Measurements from ENCODE around the gene SCART1.
"Not testable (repeated sequence)": the region's sequence is repeated elsewhere in the genome, so short reads cannot be mapped to it uniquely, and the experiment has no call there.

Gene SCART1

DNA sequence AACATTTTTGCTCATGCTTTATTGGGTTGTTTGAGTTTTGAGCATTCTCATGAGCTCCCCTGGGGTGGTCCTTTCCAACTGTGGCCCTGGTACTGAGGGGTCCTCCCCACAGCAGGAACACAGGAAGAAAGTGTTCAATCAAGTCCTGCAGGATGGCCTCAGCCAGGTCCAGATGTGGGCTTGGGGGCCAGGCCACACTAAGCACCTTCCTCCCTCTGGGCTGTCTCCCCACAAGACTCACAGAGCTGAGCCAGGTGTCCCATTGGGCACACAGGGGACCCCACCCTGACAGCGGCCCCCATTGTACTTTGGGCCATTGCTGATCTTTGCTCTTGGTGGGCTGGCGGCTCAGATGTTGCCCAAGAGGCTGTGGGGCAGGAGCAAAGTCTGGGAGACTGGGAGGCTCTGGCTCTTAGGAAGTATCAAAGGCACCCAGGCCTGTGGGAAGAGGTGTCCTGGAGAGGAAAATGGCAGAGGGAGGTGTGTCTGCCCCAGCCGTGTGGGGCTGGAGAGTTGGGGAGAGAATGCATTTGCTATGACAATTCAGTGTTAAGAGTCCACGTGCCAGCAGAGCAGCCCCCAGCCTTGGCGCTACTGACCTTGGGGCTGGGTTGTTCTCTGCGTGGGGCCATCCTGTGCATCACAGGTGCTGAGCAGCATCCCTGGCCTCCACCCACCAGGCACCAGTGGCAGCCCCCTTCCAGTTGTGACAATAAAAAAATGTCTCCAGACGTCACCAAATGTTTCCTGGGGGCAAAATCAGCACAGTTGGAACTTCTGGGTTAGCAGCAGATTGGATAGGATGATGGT is 17.8 kb downstream of the SCART1 start:
- DNase-seq (ENCODE audit: low spot score): no peak

DNA sequence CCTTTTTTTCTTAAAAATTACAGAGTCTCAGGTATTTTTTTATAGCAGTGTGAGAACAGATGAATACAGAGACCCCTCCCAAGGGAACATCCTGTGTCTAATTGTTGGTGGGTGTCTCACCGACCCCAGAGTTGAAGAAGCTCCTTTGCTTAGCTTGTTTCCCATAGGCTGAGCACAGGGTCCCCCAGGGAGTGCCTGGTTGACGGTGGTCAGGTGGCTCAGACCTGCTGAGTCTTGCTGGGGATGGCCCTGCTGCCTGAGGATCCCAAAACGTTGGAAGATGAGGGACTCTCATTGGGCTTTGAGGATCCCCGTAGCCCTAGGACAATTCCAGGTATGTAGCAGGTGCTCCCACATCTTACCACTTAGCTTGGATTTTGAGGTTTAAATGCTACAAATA is 19.5 kb downstream of the SCART1 start:
- no peak for DNase-seq (ENCODE audit: low spot score)

DNA sequence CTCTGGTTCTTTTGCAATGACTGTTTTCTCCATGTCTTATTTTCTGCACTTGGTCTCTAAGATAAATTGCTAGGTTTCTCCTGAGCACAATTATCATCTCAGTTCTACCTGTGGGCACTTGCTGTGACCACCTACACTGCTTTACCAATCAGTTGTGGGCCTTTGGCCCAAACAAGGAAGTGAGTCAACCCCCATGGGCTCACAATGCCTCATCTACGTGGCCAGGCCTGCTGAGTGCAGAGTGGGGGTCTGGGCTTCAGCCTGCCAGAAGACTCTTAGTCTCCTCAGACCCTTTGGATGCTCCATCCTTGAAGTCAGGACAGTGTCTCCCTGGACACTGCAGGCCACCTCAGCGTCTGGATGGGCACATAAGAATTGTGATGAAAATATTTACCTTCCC is 20.3 kb downstream of the SCART1 start:
- no peak for DNase-seq (ENCODE audit: low spot score)

DNA sequence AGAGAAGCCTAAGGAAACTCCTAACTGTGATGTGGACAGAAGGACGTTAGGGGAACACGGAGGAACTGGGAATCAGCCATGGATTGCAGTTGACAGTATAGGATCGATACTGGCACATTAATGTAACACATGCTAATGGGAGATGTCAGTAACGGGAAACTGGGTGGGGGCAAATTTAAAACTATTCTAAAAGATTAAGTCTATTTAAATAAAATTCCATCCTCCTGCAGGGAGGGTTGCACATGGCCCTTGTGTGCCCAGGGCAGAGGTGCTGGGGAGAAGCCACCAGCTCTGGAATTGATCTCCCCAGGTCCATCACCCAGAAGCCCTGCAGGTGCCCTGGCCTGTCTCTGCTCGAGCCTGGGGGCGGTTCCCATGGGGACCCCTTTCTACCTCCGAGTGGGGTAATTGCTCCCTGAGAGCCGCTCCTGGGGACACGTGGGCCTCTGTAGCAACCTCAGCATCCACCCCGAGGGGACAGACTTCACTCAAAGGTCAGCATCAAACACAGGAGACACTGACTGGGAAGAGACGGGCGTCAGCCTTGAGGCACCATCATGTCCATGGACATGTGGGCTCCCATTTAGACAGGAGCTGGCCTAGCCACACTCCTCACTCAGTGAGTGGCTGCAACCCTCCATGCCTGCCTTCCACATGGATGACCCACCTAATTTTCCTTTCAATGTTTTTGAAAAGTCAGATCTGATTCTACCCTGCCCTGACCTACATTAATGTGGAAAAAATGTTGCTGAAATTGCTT is 21.1 kb downstream of the SCART1 start:
- DNase-seq (ENCODE audit: low spot score): no peak

DNA sequence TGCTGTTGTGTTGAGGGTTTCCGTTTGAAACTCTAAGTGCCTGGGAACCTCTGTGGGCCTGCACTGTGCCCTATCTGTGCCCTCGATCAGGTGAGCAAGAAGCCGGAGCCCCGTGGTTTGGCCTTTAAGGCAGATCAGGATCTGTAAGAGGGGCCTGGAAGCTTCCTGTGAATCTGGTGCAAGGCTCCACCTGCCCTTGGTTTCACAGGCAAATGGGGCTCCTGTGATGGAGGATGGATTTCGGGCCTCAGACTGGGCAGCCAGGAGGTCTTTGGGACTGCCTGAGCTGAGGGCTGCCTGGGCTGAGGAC is 21.6 kb downstream of the SCART1 start:
- no peak for DNase-seq (ENCODE audit: low spot score)

DNA sequence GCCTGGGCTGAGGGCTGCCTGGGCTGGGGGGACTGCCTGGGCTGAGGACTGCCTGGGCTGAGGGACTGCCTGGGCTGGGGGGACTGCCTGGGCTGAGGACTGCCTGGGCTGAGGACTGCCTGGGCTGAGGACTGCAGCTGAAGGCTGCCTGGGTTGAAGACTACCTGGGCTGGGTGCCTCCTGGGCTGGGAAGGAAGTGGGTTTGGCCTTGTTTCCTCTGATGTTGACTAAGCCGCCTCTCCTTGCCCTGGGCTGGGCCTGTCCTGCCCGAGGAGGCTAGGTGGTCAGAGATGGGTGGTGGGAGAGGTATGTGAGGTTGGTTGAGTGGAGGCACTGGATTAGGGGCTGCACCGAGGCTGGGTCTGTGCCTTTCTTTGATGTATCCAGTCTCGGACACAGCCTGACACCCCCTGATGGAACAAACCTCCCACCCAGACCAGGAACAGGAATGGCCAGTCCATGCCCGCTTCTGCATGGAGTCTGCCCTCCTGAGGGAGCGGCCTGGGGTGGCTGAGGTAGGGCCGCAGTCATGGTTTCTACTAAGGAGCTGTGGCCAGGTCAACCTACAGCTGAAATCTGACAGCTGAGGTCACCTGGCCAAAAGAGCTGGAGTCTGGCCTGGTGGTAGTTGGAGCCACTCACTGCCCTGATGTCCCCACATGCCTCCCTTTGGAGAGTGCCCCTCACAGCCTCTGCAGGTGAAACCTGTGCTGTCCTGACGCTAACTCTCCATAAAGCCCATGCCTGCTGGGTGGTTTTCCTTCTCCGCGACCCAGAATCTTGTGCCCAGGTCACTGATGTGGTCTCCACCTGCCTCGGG is 22.3 kb downstream of the SCART1 start:
- DNase-seq (ENCODE audit: low spot score): no peak

DNA sequence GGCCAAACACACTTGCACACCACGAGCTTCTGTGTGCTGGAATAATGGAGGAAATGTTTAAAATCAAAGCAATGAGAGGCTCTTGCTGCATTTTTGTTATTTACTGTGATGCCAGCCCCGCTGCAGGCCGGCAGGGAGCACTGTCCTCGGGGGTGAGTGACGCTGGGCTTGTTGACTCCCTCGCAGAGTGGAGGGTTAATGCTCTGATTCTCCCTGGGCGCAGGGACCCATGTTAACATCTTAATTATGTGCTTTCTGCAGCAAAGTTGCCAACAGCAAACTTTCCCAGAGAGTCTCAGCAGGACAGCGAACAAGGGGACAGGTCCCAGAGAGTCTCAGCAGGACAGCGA is 22.9 kb downstream of the SCART1 start:
- DNase-seq (ENCODE audit: low spot score): no peak

DNA sequence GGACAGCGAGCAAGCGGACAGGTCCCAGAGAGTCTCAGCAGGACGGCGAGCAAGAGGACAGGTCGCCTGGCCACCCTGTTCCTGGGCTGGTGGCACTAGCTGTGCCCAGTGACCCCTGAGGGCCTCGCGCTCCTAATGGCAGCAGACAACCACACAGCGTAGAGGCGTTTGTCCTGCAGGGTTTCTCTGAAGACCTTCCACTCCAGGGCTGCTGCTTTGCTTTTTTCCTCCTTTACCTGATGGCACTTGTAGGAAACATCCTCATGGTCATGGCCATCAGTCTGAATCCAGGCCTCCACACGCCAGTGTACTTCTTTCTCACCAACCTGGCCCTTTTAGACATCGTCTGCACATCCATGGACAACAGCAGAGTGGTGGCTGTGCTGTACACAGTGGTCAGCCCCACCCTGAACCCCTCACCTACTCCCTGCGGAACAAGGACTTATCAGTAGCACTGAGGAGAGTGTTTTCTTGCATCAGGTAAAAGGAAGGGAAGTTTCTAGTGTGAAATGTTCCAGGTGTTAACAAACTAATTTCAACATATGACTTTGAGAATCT is 27.4 kb downstream of the SCART1 start:
- DNase-seq (ENCODE audit: low spot score): no peak

DNA sequence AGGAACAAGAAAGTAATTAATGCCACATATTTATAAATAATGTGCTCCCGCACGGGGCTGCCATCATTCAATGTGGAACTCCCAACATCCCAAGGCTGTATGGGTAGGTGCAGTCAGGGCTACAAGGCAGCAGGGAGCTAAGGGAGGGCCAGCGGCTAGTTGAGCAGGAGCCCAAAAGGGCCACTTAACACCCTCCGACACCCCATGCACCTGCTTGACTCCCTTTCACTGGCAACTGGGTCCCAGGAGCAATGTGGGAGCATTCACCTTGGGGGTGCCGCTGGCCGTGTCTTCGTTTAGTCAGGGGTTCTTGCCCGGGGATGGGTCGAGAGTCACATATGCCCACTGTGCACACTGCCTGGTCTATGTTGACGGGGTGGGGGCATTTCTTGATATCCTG is 27.9 kb downstream of the SCART1 start:
- DNase-seq (ENCODE audit: low spot score): no peak

DNA sequence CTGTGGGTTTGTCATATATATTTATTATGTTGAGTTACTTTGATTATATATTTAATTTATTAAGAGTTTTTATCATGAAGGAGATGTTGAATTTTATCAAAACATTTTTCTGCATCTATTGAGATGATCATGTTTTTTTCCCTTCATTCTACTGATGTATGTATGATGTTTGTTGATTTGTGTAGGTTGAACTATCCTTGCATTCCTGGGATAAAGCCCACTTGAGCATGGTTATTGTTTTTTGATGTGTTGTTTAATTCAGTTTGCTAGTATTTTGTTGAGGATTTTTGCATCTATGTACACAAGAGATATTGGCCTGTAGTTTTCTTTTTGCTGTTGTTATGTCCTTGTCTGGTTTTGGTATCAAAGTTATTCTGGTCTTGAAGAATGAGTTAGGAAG is 31.1 kb downstream of the SCART1 start:
- no peak for DNase-seq (ENCODE audit: low spot score)

DNA sequence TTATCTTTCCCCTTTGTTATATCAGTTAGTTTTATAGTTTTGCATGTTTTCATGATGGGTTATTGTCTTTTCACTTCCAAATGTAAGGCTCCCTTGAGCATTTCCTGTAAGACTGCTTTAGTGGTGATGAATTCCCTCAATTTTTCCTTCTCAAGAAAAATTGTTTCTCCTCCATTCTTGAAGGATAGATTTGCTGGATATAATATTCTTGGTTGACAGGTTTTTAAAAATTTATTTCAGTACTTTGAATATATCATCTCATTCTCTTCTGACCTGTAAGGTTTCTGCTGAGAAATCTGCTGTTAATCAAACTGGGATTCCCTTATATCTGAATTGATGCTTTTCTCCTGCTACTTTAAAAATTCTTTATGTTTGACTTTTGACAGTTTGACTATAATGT is 33.3 kb downstream of the SCART1 start:
- DNase-seq (ENCODE audit: low spot score): no peak

DNA sequence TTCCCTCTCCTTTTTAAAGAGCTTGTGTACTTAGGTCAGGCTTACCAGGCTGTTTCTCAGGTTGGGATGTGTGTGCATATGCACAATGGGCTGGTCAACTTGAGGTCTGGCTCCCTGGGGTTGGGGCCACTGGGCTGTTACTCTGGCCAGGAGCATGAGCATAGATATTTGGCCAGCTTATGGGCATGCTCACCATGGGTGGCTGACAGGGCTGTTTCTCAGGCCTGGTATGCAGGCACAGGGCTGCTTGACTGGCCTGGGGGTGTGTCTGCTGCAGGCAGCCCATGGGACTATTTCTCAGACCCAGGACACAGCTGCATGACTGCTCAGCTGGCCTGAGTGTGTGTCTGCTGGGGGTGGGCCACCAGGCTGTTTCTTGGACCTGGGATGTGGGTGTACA is 34.6 kb downstream of the SCART1 start:
- no peak for DNase-seq (ENCODE audit: low spot score)

DNA sequence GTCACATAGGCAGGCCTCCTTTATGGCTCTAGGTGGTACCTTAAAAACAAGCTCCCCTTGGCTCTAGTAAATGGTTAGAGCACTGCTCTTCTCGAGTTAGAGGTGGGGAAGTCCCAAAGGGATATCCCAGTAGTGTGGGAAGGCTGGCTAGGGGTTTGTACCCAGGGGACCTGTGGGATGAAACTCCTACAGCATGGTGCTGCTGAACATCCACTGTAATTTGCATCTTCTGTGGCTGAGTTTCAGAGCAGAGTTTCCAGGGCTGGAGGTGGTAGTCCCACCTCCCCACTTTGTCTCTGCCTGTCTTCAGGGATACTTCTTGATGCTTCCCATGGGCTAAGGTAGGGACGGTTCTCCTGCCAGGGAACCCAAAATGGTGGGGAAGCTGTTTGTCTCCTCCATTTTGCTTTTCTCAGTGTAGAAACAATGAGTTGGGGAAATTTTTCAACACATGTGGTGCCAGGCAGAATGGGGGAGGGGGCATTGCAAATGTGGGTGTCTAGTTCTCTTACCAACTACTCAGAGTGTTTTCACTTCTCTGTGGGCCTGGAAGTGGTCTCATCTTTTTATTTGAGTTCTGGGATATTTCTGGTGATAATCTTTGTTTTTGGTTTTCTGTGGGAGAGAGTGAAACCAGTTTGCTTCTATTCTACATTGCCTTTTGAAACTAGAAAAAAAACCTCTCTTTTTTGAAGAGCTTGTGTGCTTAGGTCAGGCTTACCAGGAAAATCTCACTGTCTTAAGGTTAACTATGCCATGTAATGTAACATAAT is 36.3 kb downstream of the SCART1 start:
- DNase-seq (ENCODE audit: low spot score): no peak

DNA sequence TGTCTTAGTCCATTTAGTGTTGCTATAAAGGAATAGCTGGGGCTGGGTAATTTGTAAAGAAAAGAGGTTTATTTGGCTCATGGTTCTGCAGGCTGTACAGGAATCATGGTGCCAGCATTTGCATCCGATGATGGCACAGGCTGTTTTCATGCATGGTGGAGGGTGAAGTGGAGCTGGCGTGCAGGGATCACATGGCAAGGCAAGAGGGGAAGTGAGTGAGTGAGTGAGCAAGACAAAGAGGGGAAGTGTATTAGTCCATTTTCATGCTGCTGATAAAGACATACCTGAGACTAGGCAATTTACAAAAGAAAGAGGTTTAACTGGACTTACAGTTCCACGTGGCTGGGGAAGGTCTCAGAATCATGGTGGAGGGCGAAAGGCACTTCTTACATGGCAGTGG is 39.8 kb downstream of the SCART1 start:
- not testable (repeated sequence) for DNase-seq (ENCODE audit: low spot score)

DNA sequence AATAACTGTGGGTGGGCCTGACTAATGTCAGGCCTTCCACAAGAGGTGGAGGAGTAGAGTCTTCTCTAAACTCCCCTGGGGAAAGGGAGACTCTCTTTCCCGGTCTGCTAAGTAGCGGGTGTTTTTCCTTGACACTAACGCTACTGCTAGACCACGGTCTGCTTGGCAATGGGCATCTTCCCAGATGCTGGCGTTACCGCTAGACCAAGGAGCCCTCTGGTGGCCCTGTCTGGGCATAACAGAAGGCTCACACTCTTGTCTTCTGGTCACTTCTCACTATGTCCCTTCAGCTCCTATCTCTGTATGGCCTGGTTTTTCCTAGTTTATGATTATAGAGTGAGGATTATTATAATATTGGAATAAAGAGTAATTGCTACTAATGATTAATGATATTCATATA is 43.6 kb downstream of the SCART1 start:
- DNase-seq (ENCODE audit: low spot score): not testable (repeated sequence)

DNA sequence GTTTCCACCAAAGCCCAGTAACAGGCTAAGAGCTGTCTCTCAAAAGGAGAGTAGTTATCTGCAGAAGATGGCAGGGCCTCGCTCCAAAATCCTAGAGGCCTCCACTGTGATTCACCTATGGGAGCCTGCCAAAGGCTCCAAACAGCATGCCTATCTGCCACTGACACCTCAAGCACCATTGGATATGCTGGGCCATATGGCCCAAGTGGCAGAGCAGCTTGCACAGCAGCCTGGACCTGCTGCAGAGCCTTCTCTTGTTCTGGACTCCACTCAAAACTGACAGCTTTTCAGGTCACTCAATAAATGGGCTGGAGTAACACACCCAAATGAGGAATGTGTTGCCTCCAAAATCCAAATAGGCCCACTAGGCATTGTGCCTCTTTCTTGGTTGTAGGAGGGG is 45.4 kb downstream of the SCART1 start:
- not testable (repeated sequence) for DNase-seq (ENCODE audit: low spot score)

DNA sequence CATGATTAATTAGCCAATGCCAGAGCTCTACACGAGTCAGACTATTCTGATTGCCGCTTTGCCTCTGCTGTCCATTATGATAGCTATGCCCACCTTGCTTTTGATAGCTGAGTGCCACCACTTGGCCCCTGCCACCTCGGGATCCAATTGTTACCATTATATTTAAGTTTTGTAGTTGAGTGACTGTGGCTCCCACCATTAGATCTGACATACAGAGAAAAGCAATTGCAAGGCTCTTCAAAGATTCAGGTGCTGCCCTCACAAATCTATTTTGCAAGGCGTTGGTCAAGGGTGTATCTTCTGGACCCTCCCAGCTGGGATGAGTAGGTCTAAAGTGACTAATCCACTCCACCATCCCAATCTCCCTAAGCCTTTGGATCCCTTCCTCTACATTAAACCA is 47.2 kb downstream of the SCART1 start:
- not testable (repeated sequence) for DNase-seq (ENCODE audit: low spot score)

DNA sequence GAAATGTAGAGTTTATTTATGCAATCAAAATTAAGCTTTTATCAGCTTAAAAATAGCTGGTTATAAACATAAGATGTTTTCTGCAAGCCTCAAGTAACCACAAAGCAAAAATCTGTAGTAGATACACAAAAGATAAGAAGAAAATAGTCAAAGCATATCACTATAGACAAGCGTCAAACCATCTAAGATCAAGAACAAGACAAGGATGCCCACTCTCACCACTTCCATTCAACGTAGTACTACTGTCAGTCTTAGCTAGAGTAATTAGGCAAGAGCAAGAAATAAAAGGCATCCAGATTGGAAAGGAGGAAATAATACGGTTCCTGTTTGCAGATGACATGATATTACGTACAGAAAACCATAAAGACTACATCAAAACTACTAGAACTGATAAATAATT is 56.0 kb downstream of the SCART1 start:
- no peak for DNase-seq (ENCODE audit: low spot score)

DNA sequence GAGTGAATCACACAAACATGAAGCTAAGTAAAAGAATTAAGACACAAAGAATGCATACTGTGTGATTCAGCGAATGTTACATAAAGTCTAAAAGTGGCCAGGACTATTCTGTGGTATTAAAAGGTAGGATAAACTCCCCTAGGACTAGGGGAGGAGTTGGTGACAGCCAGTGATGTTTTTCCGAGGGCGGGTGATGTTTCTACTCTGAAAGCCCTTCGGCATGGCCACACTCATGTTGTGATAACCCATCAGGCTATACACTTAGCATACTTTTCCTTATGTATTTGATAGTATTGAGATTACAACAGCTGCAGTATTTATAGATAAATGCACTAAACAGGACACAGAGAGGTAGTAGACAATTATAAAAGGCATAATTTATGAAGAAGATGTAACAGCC is 57.7 kb downstream of the SCART1 start:
- no peak for DNase-seq (ENCODE audit: low spot score)

DNA sequence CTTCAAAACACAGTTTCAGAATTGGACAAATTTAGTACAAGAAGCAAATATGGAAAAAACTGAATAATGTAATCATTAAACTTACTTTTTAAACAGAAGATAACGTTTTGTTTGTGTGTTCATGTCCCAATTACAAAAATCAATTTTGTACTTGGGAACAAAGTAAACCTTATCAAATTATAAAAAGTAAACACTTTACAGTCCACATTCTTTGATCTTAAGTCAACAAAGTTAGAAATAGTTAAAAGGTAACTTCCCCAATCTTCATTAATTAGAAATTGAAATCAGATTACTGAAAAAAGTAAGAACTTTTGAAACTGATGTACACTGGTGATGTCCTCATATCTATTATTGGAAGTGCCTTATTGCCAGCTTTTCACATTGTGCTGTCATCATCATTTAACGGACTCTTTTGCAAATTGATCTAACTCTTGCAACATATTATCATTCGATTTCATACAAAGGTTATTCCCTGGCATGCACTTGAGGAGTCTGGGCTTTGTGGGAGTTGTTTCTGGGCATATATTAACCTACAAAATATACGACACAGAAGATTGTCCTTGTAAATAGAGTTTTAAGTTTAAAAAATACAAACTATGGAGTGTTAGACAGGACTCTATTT is 58.3 kb downstream of the SCART1 start:
- DNase-seq (ENCODE audit: low spot score): no peak

DNA sequence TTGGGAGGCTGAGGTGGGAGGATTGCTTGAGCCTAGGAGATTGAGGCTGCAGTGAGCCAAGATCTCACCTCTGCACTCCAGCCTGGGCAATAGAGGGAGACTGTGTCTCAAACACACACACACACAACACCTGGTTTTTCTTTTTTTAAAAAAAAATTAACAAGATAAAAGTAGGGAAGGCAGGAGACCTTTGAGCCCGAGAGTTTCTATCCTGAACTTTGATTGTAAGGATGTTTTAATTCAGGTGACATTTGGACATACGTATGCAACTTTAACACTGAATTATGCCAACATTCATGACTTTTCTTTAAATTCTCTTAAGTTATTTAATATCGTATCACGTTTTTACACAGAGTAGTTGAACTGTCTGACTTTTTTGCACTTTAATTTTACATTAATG is 61.7 kb downstream of the SCART1 start:
- no peak for DNase-seq (ENCODE audit: low spot score)
